Loucy (cell line): Measurements from ENCODE around the gene VSTM2L.

Experiments
- EZH2phosphoT487 ChIP-seq: fragments of 200-600 bp; IDR thresholded peaks from 2 replicates; pipeline ENCODE4 v1.6.1; 2018; ENCODE audit warnings: antibody characterized with exemption, mild to moderate bottlenecking, moderate library complexity, borderline replicate concordance
- TF ChIP-seq, protein P1 (sequence below): fragments of 200-600 bp; sonication (generic); conservative IDR thresholded peaks from 2 replicates; pipeline ENCODE4 v1.5.1; 2014; ENCODE audit warnings: mild to moderate bottlenecking, antibody characterized with exemption, low read length

DNA sequence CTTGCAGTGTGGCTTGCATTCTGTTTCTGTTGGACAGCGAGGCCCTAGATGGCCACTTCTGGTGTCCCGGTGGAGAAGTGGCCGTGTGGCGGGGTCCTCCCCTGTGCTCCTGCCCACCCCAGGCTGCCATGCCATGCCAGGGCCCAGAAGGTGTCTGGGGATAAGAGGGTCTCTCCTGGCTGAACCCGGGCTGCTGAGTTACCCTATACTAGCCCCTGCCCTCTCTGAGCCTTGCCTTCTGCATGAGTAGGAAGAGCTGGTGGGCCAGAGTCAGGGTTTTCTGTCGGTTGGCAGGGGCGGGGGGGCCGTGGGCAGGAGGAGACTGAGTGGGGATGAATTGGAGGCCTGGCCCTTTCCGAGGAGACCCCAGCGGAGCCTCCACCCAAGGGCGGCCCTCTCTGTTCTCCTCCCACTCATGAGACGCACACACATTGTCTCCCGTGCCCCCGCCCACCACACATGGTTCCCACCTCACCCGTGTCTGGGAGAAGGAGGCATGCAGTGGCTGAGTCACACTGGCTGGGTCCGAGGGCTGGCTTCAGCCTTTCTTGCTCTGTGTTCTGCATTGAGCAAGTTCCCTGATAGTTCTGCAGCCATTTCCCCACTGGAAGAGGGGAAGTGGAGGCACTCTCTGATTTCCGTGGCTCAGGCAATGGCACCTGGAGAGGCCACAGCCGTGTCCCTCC lies 24.6 kb downstream of the VSTM2L start:
- TF ChIP-seq, protein P1, sequence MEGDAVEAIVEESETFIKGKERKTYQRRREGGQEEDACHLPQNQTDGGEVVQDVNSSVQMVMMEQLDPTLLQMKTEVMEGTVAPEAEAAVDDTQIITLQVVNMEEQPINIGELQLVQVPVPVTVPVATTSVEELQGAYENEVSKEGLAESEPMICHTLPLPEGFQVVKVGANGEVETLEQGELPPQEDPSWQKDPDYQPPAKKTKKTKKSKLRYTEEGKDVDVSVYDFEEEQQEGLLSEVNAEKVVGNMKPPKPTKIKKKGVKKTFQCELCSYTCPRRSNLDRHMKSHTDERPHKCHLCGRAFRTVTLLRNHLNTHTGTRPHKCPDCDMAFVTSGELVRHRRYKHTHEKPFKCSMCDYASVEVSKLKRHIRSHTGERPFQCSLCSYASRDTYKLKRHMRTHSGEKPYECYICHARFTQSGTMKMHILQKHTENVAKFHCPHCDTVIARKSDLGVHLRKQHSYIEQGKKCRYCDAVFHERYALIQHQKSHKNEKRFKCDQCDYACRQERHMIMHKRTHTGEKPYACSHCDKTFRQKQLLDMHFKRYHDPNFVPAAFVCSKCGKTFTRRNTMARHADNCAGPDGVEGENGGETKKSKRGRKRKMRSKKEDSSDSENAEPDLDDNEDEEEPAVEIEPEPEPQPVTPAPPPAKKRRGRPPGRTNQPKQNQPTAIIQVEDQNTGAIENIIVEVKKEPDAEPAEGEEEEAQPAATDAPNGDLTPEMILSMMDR: no peak
- no peak for TF ChIP-seq EZH2phosphoT487
